A549 (cell line): Measurements from ENCODE around the gene ARID1B.

Experiments
- CEBPB ChIP-seq, 2 experiments: fragments of >200 bp in 1 of 2; sonication (Bioruptor Twin) in 1 of 2; formaldehyde crosslinking in 1 of 2; IDR thresholded peaks; 2 replicates each; pipeline ENCODE4 v1.6.1; 2012 to 2016
- EP300 ChIP-seq, 2 experiments: fragments of >200 bp; sonication (Bioruptor Twin); formaldehyde crosslinking; IDR thresholded peaks; 2 replicates in 1 of 2; 3 replicates in 1 of 2; pipeline ENCODE4 v1.6.1; 2016 to 2017
- HDAC2 ChIP-seq: fragments of 200-600 bp; sonication (generic); IDR thresholded peaks from 2 replicates; pipeline ENCODE4 v1.6.1; 2016
- KDM5A ChIP-seq: fragments of 200-600 bp; sonication (generic); IDR thresholded peaks from 2 replicates; pipeline ENCODE4 v1.6.1; 2016; ENCODE audit warnings: antibody characterized with exemption, mild to moderate bottlenecking
- TF ChIP-seq, protein P1 (sequence below): fragments of >200 bp; sonication (Bioruptor Twin); formaldehyde crosslinking; IDR thresholded peaks from 3 replicates; pipeline ENCODE4 v1.5.1; 2016
- TF ChIP-seq, protein P2 (sequence below): fragments of >200 bp; sonication (Bioruptor Twin); formaldehyde crosslinking; IDR thresholded peaks from 3 replicates; pipeline ENCODE4 v1.6.1; 2016

DNA sequence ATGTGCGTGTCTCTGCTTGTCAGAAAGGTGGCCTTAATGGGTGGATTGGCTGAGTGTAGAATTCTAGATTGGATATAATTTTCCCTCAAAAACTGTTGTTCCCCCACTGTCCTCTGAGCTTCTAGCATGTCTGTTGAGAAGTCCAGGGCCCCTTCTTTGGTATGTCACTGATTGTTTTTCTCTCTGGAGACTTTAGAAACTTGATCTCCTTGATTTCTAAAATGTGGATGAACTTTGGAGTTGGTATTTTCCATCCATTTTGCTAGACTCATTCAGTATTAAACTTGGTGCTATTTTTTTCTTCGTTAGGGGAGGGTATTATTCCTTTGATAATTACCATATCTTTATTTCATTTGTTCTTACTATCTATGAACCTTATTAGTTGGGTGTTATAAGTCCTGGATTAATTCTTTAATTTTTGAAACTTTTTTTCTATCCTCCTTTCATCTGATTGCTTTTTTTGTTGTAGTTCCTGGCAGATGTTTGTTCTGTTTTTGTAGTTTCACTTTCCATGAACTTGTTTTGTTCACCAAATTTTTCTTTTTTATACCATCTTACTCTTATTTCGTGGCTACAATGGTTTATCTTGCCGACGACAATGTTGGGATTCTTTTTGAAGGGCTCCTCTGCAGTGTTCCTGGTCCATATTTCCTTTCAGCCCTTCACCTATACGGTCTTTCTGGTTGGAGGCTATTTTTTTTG lies 68.4 kb downstream of the ARID1B start:
- TF ChIP-seq, protein P1, sequence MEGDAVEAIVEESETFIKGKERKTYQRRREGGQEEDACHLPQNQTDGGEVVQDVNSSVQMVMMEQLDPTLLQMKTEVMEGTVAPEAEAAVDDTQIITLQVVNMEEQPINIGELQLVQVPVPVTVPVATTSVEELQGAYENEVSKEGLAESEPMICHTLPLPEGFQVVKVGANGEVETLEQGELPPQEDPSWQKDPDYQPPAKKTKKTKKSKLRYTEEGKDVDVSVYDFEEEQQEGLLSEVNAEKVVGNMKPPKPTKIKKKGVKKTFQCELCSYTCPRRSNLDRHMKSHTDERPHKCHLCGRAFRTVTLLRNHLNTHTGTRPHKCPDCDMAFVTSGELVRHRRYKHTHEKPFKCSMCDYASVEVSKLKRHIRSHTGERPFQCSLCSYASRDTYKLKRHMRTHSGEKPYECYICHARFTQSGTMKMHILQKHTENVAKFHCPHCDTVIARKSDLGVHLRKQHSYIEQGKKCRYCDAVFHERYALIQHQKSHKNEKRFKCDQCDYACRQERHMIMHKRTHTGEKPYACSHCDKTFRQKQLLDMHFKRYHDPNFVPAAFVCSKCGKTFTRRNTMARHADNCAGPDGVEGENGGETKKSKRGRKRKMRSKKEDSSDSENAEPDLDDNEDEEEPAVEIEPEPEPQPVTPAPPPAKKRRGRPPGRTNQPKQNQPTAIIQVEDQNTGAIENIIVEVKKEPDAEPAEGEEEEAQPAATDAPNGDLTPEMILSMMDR = no peak
- no peak for TF ChIP-seq KDM5A
- TF ChIP-seq HDAC2 = no peak
- TF ChIP-seq EP300 (IDR thresholded peaks at IDR 0.05) = no peak
- TF ChIP-seq, protein P2, sequence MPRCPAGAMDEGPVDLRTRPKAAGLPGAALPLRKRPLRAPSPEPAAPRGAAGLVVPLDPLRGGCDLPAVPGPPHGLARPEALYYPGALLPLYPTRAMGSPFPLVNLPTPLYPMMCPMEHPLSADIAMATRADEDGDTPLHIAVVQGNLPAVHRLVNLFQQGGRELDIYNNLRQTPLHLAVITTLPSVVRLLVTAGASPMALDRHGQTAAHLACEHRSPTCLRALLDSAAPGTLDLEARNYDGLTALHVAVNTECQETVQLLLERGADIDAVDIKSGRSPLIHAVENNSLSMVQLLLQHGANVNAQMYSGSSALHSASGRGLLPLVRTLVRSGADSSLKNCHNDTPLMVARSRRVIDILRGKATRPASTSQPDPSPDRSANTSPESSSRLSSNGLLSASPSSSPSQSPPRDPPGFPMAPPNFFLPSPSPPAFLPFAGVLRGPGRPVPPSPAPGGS = no peak
- TF ChIP-seq CEBPB (IDR thresholded peaks at IDR 0.05) = no peak
